Measurements from ENCODE around the gene LILRB2. TPM values are rescaled to one million over a fixed set of nuclear protein-coding genes. Genes with fewer than 3 reads are reported as not detected.
"Not testable (repeated sequence)": the region's sequence is repeated elsewhere in the genome, so short reads cannot be mapped to it uniquely, and the experiment has no call there.

Gene LILRB2
- total RNA-seq, 1 experiment from 2014 or later, result not detected

GRCh38 chr19:54245936-54246335, 35.0 kb downstream of the LILRB2 start:
- H3K36me3 Mint-ChIP-seq (ENCODE audit: insufficient read depth in 1 of 3, low read depth in 3 of 3), result no peaks in the 10 kb centered on the region
- H3K18ac ChIP-seq (ENCODE audit: insufficient read length, low read depth, low read length), result no peak overlapping the region
- no peaks in the 10 kb centered on the region for H3K27me3 ChIP-seq (ENCODE audit: insufficient read depth, low read length)
- H3K9me3 Mint-ChIP-seq, result peaks cover 0 to 40% of the 10 kb centered on the region in 2 experiments; a peak in 2 of 5 replicates
- H3K9ac ChIP-seq (ENCODE audit: extremely low read depth, insufficient read length, low read length), result no peak overlapping the region
- H2BK20ac ChIP-seq (ENCODE audit: low read depth, low read length, poor library complexity, severe bottlenecking), result no peak overlapping the region
- no peak overlapping the region for H2AFZ ChIP-seq (ENCODE audit: low read length)
- H3K4ac ChIP-seq (ENCODE audit: low read depth, low read length), result no peak overlapping the region
- H4K8ac ChIP-seq (replicated peaks; ENCODE audit: insufficient read length, low read depth, low read length), result no peak overlapping the region
- no peak overlapping the region; a peak in 1 of 7 replicates for H3K27ac Mint-ChIP-seq
- no peak overlapping the region for H3K56ac ChIP-seq (ENCODE audit: insufficient read length, low read depth, low read length)
- no peaks in the 10 kb centered on the region for H3K9me3 ChIP-seq (ENCODE audit: control insufficient read depth, low read depth, low read length)
- no peak overlapping the region for H3K14ac ChIP-seq (ENCODE audit: insufficient read depth, low read length)
- no peaks in the 10 kb centered on the region for H4K20me1 ChIP-seq (ENCODE audit: control insufficient read depth, insufficient read depth, insufficient read length)
- H3K4me1 ChIP-seq (ENCODE audit: insufficient read depth, low read length), result no peaks in the 10 kb centered on the region
- H2BK120ac ChIP-seq (ENCODE audit: low read depth, low read length, poor library complexity, severe bottlenecking), result no peak overlapping the region
- no peak overlapping the region for H2BK15ac ChIP-seq (ENCODE audit: low read depth, low read length)
- no peak overlapping the region for H2BK12ac ChIP-seq (ENCODE audit: insufficient read length, low read depth, low read length)
- H3K23me2 ChIP-seq (ENCODE audit: insufficient read length, low read depth, low read length, poor library complexity, severe bottlenecking), result no peaks in the 10 kb centered on the region
- no peak overlapping the region for H3K27ac ChIP-seq (ENCODE audit: insufficient read length, low read depth, low read length)
- no CpG with 5 or more reads among the region's 3 CpGs for WGBS (ENCODE audit: extremely low coverage, insufficient read length, low lambda C conversion rate)
- no peak overlapping the region for H2BK5ac ChIP-seq (ENCODE audit: insufficient read length, low read length)
- no peak overlapping the region for H2AK5ac ChIP-seq (ENCODE audit: insufficient read length, low read length)
- no peak overlapping the region for H3T11ph ChIP-seq (ENCODE audit: low read length)
- no peak for DNase-seq
- no peaks in the 10 kb centered on the region for H3K4me1 Mint-ChIP-seq
- no peak overlapping the region for H3K23ac ChIP-seq (ENCODE audit: insufficient read length, low read depth, low read length)
- peaks cover 34% of the 10 kb centered on the region for H3K27me3 Mint-ChIP-seq (ENCODE audit: low read depth)
- no peak overlapping the region for H3K4me2 ChIP-seq (ENCODE audit: insufficient read depth, insufficient read length, low read length)
- no peak overlapping the region for H4K5ac ChIP-seq (ENCODE audit: insufficient read length, low read depth, low read length)
- no peak overlapping the region for H3K4me3 Mint-ChIP-seq
- TF ChIP-seq CTCF (conservative IDR thresholded peaks at IDR 0.05), result no peak
- no peaks in the 10 kb centered on the region for H3K79me2 ChIP-seq (ENCODE audit: insufficient read depth, low read length)
- H3K79me1 ChIP-seq (ENCODE audit: insufficient read depth, low read depth, low read length, poor library complexity, severe bottlenecking), result no peaks in the 10 kb centered on the region
- H4K91ac ChIP-seq (ENCODE audit: insufficient read length, low read depth, low read length), result no peak overlapping the region

- WGBS (ENCODE audit: extremely low coverage, insufficient read length, low lambda C conversion rate), result no CpG with 5 or more reads among the region's 8 CpGs
- peaks cover 32% of the 10 kb centered on the region for H3K27me3 Mint-ChIP-seq (ENCODE audit: low read depth)
- H2BK15ac ChIP-seq (ENCODE audit: low read depth, low read length); H3K23me2 ChIP-seq (ENCODE audit: insufficient read length, low read depth, low read length, poor library complexity, severe bottlenecking); H3K23ac ChIP-seq (ENCODE audit: insufficient read length, low read depth, low read length); H2BK120ac ChIP-seq (ENCODE audit: low read depth, low read length, poor library complexity, severe bottlenecking); H3K27ac Mint-ChIP-seq; H3K9me3 ChIP-seq (ENCODE audit: control insufficient read depth, low read depth, low read length); H2AK5ac ChIP-seq (ENCODE audit: insufficient read length, low read length); H3K27me3 ChIP-seq (ENCODE audit: insufficient read depth, low read length); H2BK12ac ChIP-seq (ENCODE audit: insufficient read length, low read depth, low read length); H3K79me1 ChIP-seq (ENCODE audit: insufficient read depth, low read depth, low read length, poor library complexity, severe bottlenecking); H3K36me3 Mint-ChIP-seq (ENCODE audit: insufficient read depth in 1 of 3, low read depth in 3 of 3); H3K4me1 Mint-ChIP-seq; H3K4ac ChIP-seq (ENCODE audit: low read depth, low read length); H3T11ph ChIP-seq (ENCODE audit: low read length); H4K5ac ChIP-seq (ENCODE audit: insufficient read length, low read depth, low read length); H2BK5ac ChIP-seq (ENCODE audit: insufficient read length, low read length); H3K56ac ChIP-seq (ENCODE audit: insufficient read length, low read depth, low read length); H4K8ac ChIP-seq (replicated peaks; ENCODE audit: insufficient read length, low read depth, low read length); H2AFZ ChIP-seq (ENCODE audit: low read length); H3K4me3 Mint-ChIP-seq; H2BK20ac ChIP-seq (ENCODE audit: low read depth, low read length, poor library complexity, severe bottlenecking); DNase-seq; H3K18ac ChIP-seq (ENCODE audit: insufficient read length, low read depth, low read length); H4K91ac ChIP-seq (ENCODE audit: insufficient read length, low read depth, low read length); H3K27ac ChIP-seq (ENCODE audit: insufficient read length, low read depth, low read length); H3K4me2 ChIP-seq (ENCODE audit: insufficient read depth, insufficient read length, low read length); H3K79me2 ChIP-seq (ENCODE audit: insufficient read depth, low read length); H4K20me1 ChIP-seq (ENCODE audit: control insufficient read depth, insufficient read depth, insufficient read length); H3K4me1 ChIP-seq (ENCODE audit: insufficient read depth, low read length); H3K9ac ChIP-seq (ENCODE audit: extremely low read depth, insufficient read length, low read length); H3K14ac ChIP-seq (ENCODE audit: insufficient read depth, low read length): not testable (repeated sequence)
- H3K9me3 Mint-ChIP-seq, result peaks cover 0 to 30% of the 10 kb centered on the region in 2 experiments; a peak in 2 of 5 replicates
Measured at GRCh38 chr19:54243809-54244208, 37.1 kb downstream of the LILRB2 start.
